GM19395 (cell line): ENCODE measurements around the gene TMCO4.

Experiments used
- ATAC-seq: cut with Tn5 transposase; IDR thresholded peaks from one replicate; pipeline ENCODE4 v1.9.1; 2021; ENCODE audit warnings: mild to moderate bottlenecking, moderate library complexity; ENCODE audit not compliant: unreplicated experiment

Gene TMCO4

GRCh38 chr1:19689085-19689757 lies 110.5 kb downstream of the TMCO4 start:
- ATAC-seq: no peak

DNA sequence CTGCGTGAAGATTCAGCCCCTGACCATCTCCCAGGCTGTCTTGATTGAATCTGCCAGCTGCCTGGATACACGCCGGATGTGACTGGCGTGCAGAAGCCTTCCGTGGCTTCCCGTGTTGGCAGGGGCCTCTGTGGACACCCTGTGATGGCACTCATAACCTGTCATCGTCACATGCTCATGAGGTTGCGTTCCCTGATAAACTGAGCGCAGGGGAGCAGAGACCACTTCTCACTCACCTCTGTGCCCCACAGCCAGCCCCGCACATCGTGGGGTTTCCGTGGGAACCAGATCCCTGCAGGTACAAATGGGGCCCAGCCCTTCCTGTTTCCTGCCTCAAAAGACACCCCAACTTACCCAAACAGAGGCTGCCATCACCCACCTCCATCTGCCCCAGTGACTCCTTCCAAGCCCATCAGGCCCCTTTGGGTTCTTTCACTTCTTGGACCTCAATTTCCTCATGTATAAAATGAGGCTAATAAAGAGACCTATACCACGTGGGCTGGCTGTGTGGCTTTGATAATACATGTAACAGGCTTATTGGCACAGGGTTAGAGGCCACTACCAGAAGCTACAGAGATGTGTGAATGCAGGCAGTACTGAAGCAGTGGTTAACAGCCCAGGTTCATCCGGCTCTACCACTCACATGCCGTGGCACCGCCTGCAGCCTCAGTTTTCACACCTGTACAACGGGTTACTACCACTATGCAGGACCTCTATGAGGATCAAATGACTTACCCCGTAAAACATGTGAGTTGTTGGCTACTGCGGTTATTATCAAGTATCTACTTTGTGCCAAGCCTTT lies 111.5 kb downstream of the TMCO4 start:
- ATAC-seq: no peak

GRCh38 chr1:19687414-19687813 lies 112.3 kb downstream of the TMCO4 start:
- ATAC-seq: no peak

GRCh38 chr1:19685994-19686393 lies 113.7 kb downstream of the TMCO4 start:
- ATAC-seq: no peak

- ATAC-seq: no peak
These were observed 115.0 kb downstream of the TMCO4 start for GRCh38 chr1:19684677-19685076.

GRCh38 chr1:19683351-19683750 lies 116.4 kb downstream of the TMCO4 start:
- ATAC-seq: no peak

- no peak for ATAC-seq
These were observed 116.8 kb downstream of the TMCO4 start for GRCh38 chr1:19682901-19683300.

DNA sequence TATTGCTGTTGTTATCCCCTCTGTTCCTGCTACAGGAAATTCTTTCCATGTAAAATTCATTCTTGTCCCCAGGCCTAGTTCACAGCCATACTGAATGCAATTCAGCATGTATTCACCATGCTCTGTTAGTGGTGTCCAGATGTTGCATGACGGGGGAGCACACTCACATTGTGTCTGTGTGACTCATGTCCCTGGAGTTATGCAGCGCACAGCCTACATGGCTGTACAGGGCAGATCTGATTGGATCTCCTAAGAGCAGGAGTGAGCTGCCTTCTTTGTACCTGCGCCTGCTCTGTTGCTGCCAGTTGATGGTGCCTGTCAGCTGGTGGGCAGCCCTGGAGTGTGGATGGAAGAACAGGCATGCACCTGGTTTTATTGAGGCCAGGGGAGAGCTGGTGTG lies 117.5 kb downstream of the TMCO4 start:
- no peak for ATAC-seq

GRCh38 chr1:19680644-19681043 lies 119.1 kb downstream of the TMCO4 start:
- no peak for ATAC-seq

DNA sequence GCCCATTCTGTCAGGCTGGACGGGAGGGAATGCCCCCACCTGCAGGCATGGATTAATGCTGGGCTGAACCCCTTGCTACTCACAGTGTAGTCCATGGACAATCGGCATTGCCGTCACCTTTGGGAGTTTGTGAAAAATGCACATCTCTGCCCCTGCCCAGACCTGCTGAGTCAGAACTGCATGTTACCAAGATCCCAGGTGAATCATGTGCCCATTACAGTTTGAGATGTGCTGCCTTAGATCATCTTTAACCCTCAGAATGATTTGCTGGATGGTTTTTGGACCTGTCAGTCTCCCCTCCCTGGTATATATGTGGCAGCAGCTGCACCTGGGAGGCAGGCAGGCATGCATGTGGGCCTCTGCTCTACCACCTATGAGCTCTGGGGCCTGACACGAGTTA lies 120.0 kb downstream of the TMCO4 start:
- no peak for ATAC-seq

DNA sequence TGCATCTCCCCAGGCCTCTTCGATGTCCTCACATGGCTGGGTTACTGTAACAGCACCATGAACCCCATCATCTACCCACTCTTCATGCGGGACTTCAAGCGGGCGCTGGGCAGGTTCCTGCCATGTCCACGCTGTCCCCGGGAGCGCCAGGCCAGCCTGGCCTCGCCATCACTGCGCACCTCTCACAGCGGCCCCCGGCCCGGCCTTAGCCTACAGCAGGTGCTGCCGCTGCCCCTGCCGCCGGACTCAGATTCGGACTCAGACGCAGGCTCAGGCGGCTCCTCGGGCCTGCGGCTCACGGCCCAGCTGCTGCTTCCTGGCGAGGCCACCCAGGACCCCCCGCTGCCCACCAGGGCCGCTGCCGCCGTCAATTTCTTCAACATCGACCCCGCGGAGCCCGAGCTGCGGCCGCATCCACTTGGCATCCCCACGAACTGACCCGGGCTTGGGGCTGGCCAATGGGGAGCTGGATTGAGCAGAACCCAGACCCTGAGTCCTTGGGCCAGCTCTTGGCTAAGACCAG lies 120.7 kb downstream of the TMCO4 start:
- no peak for ATAC-seq

GRCh38 chr1:19678493-19678892 lies 121.2 kb downstream of the TMCO4 start:
- ATAC-seq: no peak

DNA sequence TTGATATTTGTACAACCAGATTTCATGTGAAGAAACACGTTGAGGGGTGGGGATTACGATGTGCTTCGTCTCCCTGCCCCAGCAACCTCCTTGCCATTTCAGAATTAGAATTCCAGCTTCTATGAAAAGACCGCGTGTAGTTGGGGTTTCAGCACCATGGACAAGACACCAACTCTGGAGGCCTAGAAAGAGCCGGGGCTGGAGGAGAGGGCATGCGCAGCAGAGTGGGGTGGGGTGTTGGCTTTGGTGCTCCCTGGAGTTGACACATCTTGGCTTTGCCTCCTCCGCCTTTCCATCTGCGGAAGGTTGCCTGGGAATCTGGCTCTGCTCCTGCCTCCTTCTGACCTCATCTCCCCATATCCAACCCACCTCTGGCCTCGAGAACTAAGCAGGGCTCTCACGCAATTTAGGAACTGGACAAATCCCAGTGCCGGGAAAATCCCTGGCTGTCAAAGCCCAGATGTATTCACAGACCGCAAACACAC lies 123.2 kb downstream of the TMCO4 start:
- no peak for ATAC-seq

DNA sequence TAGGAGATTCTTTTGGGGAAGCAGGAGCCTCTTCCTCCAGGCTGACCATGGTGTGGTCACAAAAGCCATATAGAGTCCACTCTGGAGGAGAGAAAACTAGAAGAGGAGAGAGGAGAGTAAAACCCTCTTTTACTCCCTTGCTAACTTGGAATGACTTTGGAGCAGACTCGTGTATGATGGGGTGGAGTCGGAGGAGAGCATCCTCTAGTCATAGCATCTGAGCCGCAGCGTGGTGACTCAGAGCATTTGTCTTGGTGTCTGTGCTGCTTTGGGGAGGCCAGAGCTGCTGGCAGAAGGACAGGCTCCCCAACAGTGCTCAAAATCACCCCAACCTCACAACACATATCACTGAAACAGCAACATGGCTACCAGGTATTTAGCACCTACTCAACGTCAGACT lies 123.9 kb downstream of the TMCO4 start:
- no peak for ATAC-seq

DNA sequence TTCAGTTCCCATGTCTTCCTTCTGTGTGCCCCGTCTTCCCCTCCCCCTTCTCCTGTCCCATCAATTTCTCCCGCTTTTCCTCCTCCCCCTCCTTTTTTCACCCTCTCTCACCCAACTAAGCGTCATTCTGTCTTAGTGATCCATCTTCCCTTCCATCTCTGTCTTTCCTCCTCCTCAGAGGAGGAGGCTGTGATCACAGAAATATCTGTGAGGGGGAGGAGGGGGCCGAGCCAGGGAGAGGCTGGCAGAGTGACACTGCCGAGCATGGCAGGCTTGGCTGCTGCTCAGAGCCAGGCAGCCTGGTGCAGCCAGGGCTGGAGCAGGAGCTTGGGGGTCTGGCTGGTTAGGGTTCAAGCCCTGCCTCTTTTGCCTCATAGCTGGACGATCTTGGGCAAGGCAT lies 127.5 kb downstream of the TMCO4 start:
- no peak for ATAC-seq

DNA sequence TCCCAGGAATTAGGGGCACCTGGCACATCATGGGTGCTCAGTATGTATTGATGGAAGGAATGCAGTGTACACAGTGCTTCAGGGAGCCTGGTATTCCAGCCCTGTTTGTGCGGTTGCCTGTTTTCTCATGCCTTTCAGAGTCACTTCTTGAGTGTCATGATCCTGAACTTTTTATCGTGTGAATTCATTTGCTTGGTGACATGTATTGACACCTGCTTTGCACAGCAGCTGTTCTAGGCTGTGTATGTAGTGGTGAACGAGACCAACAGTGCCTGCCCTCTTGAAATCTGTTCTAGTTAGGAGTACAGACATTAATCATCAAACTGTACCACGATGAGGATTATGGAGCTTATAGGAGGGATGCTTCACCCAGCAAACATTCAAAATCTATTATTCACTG lies 128.9 kb downstream of the TMCO4 start:
- ATAC-seq: no peak

DNA sequence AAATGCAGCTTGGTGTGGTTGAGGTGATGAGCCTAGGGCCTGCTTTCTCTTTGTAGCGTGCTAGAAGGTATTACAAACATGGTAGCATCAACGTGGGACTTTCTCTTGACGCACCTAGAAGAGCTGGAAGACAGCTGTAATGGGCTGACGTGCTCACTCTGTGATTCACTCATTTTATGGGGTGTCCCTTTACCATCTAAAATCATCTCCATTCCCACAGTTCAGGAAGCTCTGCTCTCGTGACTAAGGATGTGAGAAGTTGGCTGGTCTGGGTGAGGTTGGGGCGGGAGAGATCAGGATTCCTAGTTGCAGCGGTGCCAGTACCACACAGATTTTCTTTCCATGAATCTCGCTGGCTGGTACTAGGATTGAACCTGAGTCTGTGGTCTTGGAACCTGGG lies 130.8 kb downstream of the TMCO4 start:
- ATAC-seq: no peak

- no peak for ATAC-seq
These were observed 133.9 kb downstream of the TMCO4 start for GRCh38 chr1:19665496-19666465.

DNA sequence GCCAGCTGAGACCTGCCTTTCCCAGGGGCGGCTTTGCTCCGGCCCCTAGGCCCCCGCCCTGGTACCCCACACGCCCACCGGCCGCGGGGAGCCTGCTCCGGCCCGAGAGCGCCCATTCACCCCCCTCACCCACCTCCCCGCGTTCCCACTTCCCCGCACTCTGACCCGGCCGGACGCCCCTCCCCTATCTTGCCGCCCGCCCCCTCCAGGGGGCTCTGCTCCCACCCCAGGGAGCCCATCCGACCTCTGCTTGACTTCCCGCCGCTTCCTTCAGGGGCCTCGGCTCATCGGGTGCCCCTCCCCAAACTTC lies 134.6 kb downstream of the TMCO4 start:
- no peak for ATAC-seq

DNA sequence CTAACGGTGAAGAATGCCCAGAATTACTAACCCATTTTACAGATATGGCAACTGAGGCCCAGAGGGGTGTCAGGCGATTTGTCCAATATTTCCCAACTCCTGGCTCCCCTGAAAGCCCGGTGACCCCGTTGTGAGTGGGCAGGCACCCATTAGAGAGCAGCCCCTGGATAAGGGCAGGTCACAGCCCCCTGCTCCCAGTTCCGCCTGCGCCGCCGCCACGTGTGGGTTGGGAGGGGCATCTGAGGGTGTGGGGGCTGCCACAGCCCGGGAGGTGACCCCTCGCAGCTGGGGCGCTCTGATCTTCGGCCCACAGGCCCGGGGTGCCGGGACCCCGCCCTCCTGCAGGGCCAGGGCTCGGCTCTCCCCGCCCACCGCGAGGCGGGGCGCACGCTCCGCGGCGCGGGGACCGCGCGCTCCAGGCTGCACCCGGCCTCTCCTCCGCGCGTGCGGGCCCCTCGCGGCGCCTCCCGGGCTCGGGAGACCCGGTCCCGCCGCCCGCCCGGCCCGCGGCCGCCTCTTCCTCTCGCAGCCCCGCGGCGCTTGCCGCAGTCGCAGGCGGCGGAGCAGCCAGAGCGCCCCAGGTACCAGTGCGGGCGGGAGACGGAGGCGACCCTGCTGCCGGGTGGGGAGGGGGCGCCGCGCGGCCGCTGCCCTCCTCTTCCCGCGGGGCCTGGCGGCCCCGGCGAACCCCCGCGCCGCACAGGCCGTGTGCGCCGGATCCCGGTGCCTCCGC lies 135.1 kb downstream of the TMCO4 start, which contains the start of gene HTR6:
Gene HTR6 (plus strand): TSS at position 423 of the 733 bp plus-strand sequence. CDS start 879 bp downstream, outside the sequence.
- no peak for ATAC-seq
